Pancreas (tissue), 10 donors: ENCODE results near the gene PARD3. TPM values are rescaled to one million over a fixed set of nuclear protein-coding genes. Genes with fewer than 3 reads are reported as not detected.
"Not testable (repeated sequence)": the region's sequence is repeated elsewhere in the genome, so short reads cannot be mapped to it uniquely, and the experiment has no call there.

Experiments used
- ATAC-seq, 4 donors: fragments of 200-7000 bp; cut with Tn5 transposase; one replicate each; pipeline versions ENCODE4 v1.8.0 to v1.9.1; 2020; ENCODE audit warnings: mild to moderate bottlenecking in 4 of 4, moderate library complexity in 4 of 4
- DNase-seq, 6 donors: peaks; one replicate each; pipeline ENCODE4 v3.0.0-alpha.2; 2020
- FAIRE-seq: peaks from 2 replicates; lab custom pipeline; 2012; peaks lifted over from hg19 to GRCh38; lab: Jason Lieb, UNC
- H3K27ac ChIP-seq, 4 donors: fragments of 200-600 bp; sonication (generic); 1 replicate in 3 of 4; 2 replicates in 1 of 4; pipeline versions ENCODE4 v1.5.0 to v1.8.0; 2020
- H3K27me3 ChIP-seq, 4 donors: fragments of 200-600 bp; one replicate each; pipeline ENCODE4 v1.8.0; 2021
- H3K36me3 ChIP-seq, 3 donors: fragments of 200-600 bp; sonication (generic) in 1 of 3; one replicate each; pipeline versions ENCODE4 v1.5.0 to v1.8.0; 2020 to 2021
- H3K4me1 ChIP-seq, 3 donors: fragments of 200-600 bp; one replicate each; pipeline ENCODE4 v1.8.0; 2021
- H3K4me3 ChIP-seq, 4 donors: fragments of 200-600 bp; sonication (generic) in 2 of 4; one replicate each; pipeline versions ENCODE4 v1.5.0 to v1.8.0; 2020 to 2021
- H3K9me3 ChIP-seq, 4 donors: fragments of 200-600 bp; one replicate each; pipeline ENCODE4 v1.8.0; 2021
- WGBS, 2 donors: extraction: QIAGEN DNeasy Blood & Tissue Kit; methylation state at CpG; one replicate each; pipeline ENCODE4 v1.1.7; 2013; 5-methylcytosine and 5-hydroxymethylcytosine counted together
- intact Hi-C, 3 donors: fragments of 100-400 bp; cut with DNase I; formaldehyde crosslinking; loops; one replicate each; pipeline versions ENCODE4 v1.11.1 to v1.14.2; 2022
- polyA plus RNA-seq, 2 donors: library from polyadenylated mRNA; stranded (reverse); fragments of 200-250 nt; gene quantifications; one replicate each; pipeline ENCODE4 v1.2.3, GENCODE V29; 2013
- total RNA-seq, 6 donors: library from RNA; stranded (reverse); fragmentation: NEBNext Ultra II Directional in 4 of 6; extraction: Animal tissue kit (Norgen Biotek cat#: 25700) in 4 of 6; gene quantifications; one replicate each; pipeline versions ENCODE4 v1.2.1 to v1.2.4, GENCODE V29; 2021 to 2023
- TF ChIP-seq, protein P1 (sequence below), 4 donors: fragments of 200-600 bp; sonication (generic) in 3 of 4; IDR thresholded peaks; one replicate each; pipeline versions ENCODE4 v1.5.0 to v1.8.0; 2021; ENCODE audit warnings: antibody characterized with exemption in 4 of 4
- donor health status: healthy with polysubstance abuse.
- donor health status: DM: no; HTN: no; CAD: no; lungs with moderate emphysema.
- donor health status: DM: no; HTN: no; CAD: no.
- donor health status: control.
- donor health status: control.
- donor health status: Bipolar disorder and iron deficiency.
- donor health status: DM: yes; HTN: yes; CAD: no.
- donor health status: DM: no; HTN: no; CAD: no.
- donor health status: DM: no; HTN: no; CAD: no.
- donor health status: DM: yes; HTN: yes; CAD: no.

Gene PARD3
- total and polyA plus RNA-seq, 8 donors, result 12.8 to 32.3 (median 23.4) TPM

GRCh38 chr10:34399013-34399412 lies 416.1 kb downstream of the PARD3 start:
- H3K4me1 ChIP-seq, result peaks cover 0 to 3% (median 0%) of the 10 kb centered on the region in 3 donors
- no peak overlapping the region for H3K27ac ChIP-seq
- TF ChIP-seq, protein P1, sequence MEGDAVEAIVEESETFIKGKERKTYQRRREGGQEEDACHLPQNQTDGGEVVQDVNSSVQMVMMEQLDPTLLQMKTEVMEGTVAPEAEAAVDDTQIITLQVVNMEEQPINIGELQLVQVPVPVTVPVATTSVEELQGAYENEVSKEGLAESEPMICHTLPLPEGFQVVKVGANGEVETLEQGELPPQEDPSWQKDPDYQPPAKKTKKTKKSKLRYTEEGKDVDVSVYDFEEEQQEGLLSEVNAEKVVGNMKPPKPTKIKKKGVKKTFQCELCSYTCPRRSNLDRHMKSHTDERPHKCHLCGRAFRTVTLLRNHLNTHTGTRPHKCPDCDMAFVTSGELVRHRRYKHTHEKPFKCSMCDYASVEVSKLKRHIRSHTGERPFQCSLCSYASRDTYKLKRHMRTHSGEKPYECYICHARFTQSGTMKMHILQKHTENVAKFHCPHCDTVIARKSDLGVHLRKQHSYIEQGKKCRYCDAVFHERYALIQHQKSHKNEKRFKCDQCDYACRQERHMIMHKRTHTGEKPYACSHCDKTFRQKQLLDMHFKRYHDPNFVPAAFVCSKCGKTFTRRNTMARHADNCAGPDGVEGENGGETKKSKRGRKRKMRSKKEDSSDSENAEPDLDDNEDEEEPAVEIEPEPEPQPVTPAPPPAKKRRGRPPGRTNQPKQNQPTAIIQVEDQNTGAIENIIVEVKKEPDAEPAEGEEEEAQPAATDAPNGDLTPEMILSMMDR (IDR thresholded peaks at IDR 0.05), result no peak
- WGBS, 2 donors, result 78 to 81% methylated on average over 7 of the region's 7 CpGs
- H3K36me3 ChIP-seq, result no peaks in the 10 kb centered on the region
- ATAC-seq, result no peak
- intact Hi-C loops, result no loop called here
- FAIRE-seq, result no peak
- H3K4me3 ChIP-seq, result no peak overlapping the region
- no peaks in the 10 kb centered on the region for H3K27me3 ChIP-seq
- H3K9me3 ChIP-seq, result no peaks in the 10 kb centered on the region
- no peak for DNase-seq

DNA sequence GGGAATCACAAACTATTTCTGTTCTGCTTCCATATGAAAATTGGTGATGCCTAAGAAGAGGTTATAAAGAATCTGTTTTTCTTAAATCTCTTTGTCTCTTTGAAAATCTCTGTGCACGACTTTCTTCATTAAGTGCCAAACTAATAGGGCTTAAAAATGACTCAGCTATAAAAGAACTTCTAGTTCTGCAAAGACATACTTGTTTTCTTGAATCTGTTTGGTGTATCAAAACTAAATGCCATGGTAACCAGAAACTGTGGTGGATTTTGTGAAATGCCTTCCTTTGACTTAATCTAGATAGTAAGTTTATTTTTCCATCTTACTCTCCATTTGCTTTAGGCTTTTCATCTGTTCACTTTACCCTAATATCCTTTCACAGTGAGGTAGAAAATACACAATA lies 417.8 kb downstream of the PARD3 start:
- Histone ChIP-seq H3K4me1 (peaks cover 0 to 3% (median 0%) of the 10 kb centered on the region in 3 donors), H3K27me3 (no peaks in the 10 kb centered on the region), H3K4me3 (no peak overlapping the region), H3K27ac (no peak overlapping the region), H3K36me3 (no peaks in the 10 kb centered on the region), H3K9me3 (no peaks in the 10 kb centered on the region)
- DNase-seq, result no peak
- 74 to 83% methylated on average over 1 of the region's 1 CpG for WGBS, 2 donors
- TF ChIP-seq, protein P1 (IDR thresholded peaks at IDR 0.05), result no peak
- no peak for FAIRE-seq
- intact Hi-C loops, result no loop called here
- ATAC-seq, result no peak

DNA sequence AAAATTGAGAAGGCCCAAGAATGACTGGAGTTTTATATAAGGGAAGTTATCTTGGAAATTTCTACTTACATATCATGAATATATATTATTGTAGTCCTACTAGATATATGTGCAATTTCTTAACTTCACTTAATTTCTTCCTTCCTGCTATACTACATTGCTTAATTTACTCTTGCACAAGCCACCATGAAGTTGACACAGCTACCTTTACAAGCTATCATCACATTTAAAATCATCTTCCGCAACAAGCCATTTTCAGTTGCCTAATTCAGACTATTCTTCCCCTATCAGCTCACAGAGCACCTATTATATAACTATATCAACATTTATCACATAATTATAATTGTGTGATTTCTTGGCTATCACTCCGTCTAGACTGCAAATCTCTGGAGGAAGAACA lies 418.4 kb downstream of the PARD3 start:
- H3K9me3 ChIP-seq, result no peaks in the 10 kb centered on the region
- peaks cover 0 to 3% (median 0%) of the 10 kb centered on the region in 3 donors for H3K4me1 ChIP-seq
- intact Hi-C loops, result no loop called here
- H3K27me3 ChIP-seq, result no peaks in the 10 kb centered on the region
- ATAC-seq (no peak), FAIRE-seq (no peak), DNase-seq (no peak)
- no peak overlapping the region for H3K27ac ChIP-seq
- H3K4me3 ChIP-seq, result no peak overlapping the region
- TF ChIP-seq, protein P1 (IDR thresholded peaks at IDR 0.05), result no peak
- WGBS, 2 donors, result 92 to 98% methylated on average over 2 of the region's 2 CpGs
- no peaks in the 10 kb centered on the region for H3K36me3 ChIP-seq

DNA sequence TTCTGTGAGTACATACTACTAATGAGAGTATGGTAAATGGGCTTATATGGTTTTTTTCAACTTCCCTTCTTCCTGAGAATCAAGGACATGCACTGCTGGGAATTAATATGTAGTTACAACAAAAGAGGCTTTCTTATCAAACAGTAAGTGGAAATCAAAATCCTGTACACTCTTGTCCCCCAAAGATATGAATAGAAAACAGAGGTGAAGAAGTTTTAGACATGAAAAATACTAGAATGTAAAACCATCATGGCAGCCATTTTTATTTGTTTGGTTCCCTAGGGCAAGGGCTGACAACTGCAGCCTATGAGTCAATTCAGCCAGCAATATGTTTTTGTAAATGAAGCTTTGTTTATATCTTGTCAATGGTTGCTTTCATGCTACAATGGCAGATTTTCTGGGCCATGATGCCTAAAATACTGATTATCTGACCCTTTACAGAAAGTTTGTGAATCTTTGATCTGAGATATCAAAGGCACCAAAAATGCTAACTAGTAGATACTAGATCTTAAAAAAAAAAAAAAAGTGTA lies 422.4 kb downstream of the PARD3 start:
- H3K4me1 ChIP-seq, result no peaks in the 10 kb centered on the region
- no peak for DNase-seq
- TF ChIP-seq, protein P1 (IDR thresholded peaks at IDR 0.05), result no peak
- no peak overlapping the region for H3K27ac ChIP-seq
- FAIRE-seq, result no peak
- intact Hi-C loops, result no loop called here
- H3K4me3 ChIP-seq, result no peak overlapping the region
- H3K9me3 ChIP-seq, result no peaks in the 10 kb centered on the region
- ATAC-seq, result no peak
- no peaks in the 10 kb centered on the region for H3K27me3 ChIP-seq
- H3K36me3 ChIP-seq, result no peaks in the 10 kb centered on the region

DNA sequence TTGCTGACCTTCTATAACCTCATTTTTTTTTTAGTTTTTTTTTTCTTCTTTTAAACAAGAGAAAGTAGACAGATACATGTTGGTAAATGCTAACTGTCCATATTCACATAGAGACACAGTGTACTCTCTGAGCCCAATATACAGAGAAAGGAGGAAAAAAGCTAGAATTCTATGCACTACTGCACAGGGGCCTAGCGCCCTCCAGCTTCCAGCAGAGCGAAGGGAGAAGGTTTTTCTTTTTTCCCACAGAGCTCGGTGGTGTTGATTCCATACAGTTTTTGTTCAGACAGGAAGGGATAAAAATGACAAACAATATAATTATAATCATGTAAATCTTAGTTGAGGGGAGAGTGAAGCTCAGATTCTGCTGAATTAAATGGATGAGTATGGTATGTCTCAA lies 423.9 kb downstream of the PARD3 start:
- H3K4me3 ChIP-seq, H3K27ac ChIP-seq, DNase-seq, H3K9me3 ChIP-seq, H3K27me3 ChIP-seq, intact Hi-C loops, H3K4me1 ChIP-seq, ATAC-seq, H3K36me3 ChIP-seq: not testable (repeated sequence)
- peak; percentile 20 for FAIRE-seq
- WGBS, 2 donors, result 81 to 84% methylated on average over 3 of the region's 3 CpGs
